IPS-18c (cell line): ENCODE data around the gene CCPG1.

ENCODE experiments used
- H3K4me3 ChIP-seq: 2 replicates; pipeline ENCODE4 v1.7.0; 2013; ENCODE audit warnings: low read depth, mild to moderate bottlenecking, low read length, moderate library complexity; ENCODE audit not compliant: insufficient read depth
- H3K9me3 ChIP-seq: one replicate; pipeline ENCODE4 v1.6.1; 2013; ENCODE audit warnings: mild to moderate bottlenecking, low read length, moderate library complexity; ENCODE audit not compliant: control insufficient read depth, insufficient read depth

Gene CCPG1

GRCh38 chr15:55344206-55344605 lies 64.0 kb downstream of the CCPG1 start:
- Histone ChIP-seq H3K4me3 (no peak overlapping the region), H3K9me3 (no peaks in the 10 kb centered on the region)

DNA sequence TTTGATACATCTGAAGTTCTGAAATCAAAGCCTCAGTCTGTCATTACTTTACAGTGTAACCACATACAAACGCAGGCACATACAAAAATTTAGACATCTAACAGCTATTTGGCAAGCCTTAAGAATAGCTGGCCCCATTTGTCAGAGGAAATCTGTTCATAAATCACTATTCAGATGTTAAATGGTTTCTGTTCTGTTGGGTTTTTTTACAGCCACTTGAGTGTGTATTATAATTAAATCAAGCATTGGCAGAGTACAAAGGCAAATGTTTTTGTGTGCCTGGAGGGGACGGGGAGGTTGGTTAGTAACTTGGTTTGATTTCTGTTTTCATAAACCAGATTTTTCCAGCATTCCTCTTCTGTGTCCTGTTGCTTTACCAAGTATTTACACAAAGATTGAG lies 65.0 kb downstream of the CCPG1 start:
- no peak overlapping the region for H3K4me3 ChIP-seq
- no peaks in the 10 kb centered on the region for H3K9me3 ChIP-seq

GRCh38 chr15:55337160-55337559 lies 71.0 kb downstream of the CCPG1 start:
- H3K4me3 ChIP-seq: no peak overlapping the region
- H3K9me3 ChIP-seq: no peaks in the 10 kb centered on the region

DNA sequence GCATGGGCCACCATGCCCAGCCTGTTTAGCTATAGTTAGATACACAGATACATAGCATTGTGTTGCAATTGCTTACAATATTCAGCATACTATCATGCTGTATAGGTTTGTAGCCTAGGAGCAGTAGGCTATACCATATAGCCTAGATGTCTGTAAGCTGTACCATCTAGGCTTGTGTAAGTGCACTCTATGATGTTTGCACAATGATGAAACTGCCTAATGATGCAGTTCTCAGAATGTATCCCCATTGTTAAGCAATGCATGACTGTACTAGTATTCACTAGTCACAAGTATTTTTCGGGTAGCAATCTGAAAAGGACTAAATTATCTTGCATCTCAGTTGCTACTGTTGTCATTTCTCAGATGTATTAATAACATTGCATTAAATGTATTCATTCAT lies 73.2 kb downstream of the CCPG1 start:
- no peak overlapping the region for H3K4me3 ChIP-seq

GRCh38 chr15:55334371-55334770 lies 73.8 kb downstream of the CCPG1 start:
- H3K4me3 ChIP-seq: no peak overlapping the region
- H3K9me3 ChIP-seq: no peaks in the 10 kb centered on the region

More for the DNA sequence above, 73.2 kb downstream of the CCPG1 start:
- H3K9me3 ChIP-seq: no peaks in the 10 kb centered on the region

DNA sequence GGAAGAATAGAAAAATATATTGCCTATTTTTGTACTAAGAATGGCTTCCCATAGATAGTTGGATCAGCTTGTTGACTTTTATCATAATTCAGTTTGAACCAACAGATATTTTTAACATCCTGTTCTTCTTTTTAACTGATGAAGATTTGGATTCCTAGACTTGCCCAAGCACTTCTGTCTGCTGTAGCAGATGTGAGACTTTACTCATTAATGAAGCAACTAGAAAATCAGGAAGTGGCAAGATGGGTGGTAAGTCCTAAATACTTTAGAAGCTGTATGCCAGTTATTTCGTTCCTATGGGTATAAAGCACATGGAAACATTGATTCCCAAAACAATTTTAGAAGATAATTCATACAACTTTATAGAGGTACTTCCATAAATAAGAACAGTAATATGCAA lies 80.8 kb downstream of the CCPG1 start:
- Histone ChIP-seq H3K4me3 (no peak overlapping the region), H3K9me3 (no peaks in the 10 kb centered on the region)

DNA sequence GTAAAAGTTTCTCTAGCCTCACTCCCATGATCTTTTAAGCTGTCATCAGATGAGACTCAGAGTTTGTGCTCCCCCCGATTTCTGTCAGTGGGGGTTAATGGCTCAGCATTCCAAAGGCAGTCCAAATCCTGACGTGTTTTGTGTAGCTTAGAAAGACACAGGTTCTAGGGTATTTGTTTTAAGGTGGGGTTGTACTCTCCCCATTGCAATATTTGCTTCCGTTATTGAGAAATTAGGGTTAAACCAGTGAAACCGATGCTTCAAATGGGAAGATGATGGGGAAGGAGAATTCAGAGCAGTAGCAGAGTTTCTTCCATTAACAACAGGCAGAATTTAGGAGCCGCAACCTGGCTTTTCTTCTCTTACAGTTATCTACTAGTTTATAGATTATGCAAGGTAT lies 85.7 kb downstream of the CCPG1 start:
- Histone ChIP-seq H3K4me3 (no peak overlapping the region), H3K9me3 (no peaks in the 10 kb centered on the region)

GRCh38 chr15:55320963-55321362 lies 87.2 kb downstream of the CCPG1 start:
- Histone ChIP-seq H3K9me3 (no peaks in the 10 kb centered on the region), H3K4me3 (no peak overlapping the region)

DNA sequence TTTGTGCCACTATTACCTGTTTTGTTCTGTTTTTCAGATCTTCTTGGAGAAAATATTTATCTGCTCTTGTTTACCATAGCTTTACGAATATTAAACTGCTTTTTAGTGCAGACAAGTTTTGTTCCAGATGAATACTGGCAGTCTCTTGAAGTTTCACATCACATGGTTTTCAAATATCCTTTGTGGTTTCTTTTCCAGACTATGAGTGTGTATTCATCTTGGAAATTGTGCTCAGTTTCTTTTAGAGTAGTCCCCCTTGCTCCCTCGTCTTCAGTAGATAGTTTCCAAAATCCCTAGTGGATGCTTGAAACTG lies 88.0 kb downstream of the CCPG1 start:
- H3K9me3 ChIP-seq: no peaks in the 10 kb centered on the region
- H3K4me3 ChIP-seq: no peak overlapping the region

DNA sequence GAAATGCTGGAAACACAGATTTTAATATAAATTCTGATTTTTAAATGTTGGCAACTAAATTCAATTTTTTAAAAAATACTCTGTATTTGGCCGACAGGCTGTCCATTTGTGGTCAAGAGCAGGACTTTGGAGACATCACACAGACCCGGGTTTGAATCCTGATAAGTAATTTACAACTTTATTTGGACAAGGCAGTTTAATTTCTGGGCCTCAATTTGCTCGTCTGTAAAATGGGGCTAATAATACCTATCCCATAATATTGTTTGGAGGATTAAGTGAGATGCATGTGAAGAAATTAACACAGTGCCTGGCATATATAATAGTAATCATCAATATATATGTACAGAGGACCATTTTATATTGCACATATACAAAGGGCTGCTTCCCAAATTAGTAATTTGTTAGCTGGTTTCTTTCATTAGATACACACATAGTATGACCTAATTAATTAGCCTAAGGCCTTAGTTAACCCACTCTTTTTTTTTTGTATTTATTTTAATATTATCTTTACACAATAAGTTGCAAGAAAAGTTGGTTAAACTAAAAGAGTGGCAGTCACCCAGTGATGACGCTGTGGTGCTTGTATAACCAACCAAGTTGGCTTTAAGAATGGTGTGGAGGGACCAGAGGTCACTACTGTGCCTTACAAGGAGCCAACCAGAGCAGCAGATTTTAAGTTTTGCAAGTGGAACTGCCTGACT lies 88.5 kb downstream of the CCPG1 start:
- no peaks in the 10 kb centered on the region for H3K9me3 ChIP-seq
- peak overlapping the region; percentile 87 for H3K4me3 ChIP-seq

GRCh38 chr15:55318588-55319494 lies 89.3 kb downstream of the CCPG1 start, which contains the start of the genes PIGB and PIGBOS1:
PIGB (plus strand) TSS chr15:55319222; CDS start chr15:55319251, 29 bp downstream.
PIGBOS1 (minus strand) TSS chr15:55319123; CDS start chr15:55317792, 1,331 bp downstream.
- Histone ChIP-seq H3K4me3 (peak within 1 kb of the TSS; percentile 87), H3K9me3 (no peaks in the 10 kb centered on the region)
